Activated CD8-positive, alpha-beta memory T cell treated with anti-CD3 and anti-CD28 coated beads, Interleukin-2, amount 50 U/mL, for 24 hours (primary cell): ENCODE data around the gene ZC3HAV1L.
A peak's percentile ranks its signal among the peaks of the same experiment; 100 is the strongest.
"Not testable (repeated sequence)": the region's sequence is repeated elsewhere in the genome, so short reads cannot be mapped to it uniquely, and the experiment has no call there.

Experiments
- DNase-seq: peaks from one replicate; pipeline ENCODE4 v3.0.0-alpha.2; 2020; ENCODE audit errors: extremely low read depth

Gene ZC3HAV1L

GRCh38 chr7:139035586-139036353 is at the start of gene ZC3HAV1L:
ZC3HAV1L (minus strand) TSS chr7:139036042; CDS start chr7:139036017, 25 bp downstream.
- DNase-seq = no peak

- no peak for DNase-seq
These were observed 48.9 kb upstream of the ZC3HAV1L start for GRCh38 chr7:139084709-139085108.

GRCh38 chr7:139081584-139081983 is 45.7 kb upstream of the ZC3HAV1L start:
- DNase-seq = no peak

- DNase-seq = no peak
These were observed 45.1 kb upstream of the ZC3HAV1L start for GRCh38 chr7:139080905-139081304.

- no peak for DNase-seq
These were observed 44.0 kb upstream of the ZC3HAV1L start for GRCh38 chr7:139079861-139080260.

GRCh38 chr7:139078911-139079310 is 43.1 kb upstream of the ZC3HAV1L start:
- no peak for DNase-seq

GRCh38 chr7:139078399-139078798 is 42.6 kb upstream of the ZC3HAV1L start:
- no peak for DNase-seq

GRCh38 chr7:139077706-139078105 is 41.9 kb upstream of the ZC3HAV1L start:
- not testable (repeated sequence) for DNase-seq

GRCh38 chr7:139075871-139076686 is 40.2 kb upstream of the ZC3HAV1L start:
- no peak for DNase-seq

- peak; percentile 43 for DNase-seq
These were observed 39.3 kb upstream of the ZC3HAV1L start for GRCh38 chr7:139075031-139075652.

GRCh38 chr7:139072796-139073195 is 37.0 kb upstream of the ZC3HAV1L start:
- no peak for DNase-seq

- DNase-seq = no peak
These were observed 35.8 kb upstream of the ZC3HAV1L start for GRCh38 chr7:139071680-139072079.

- DNase-seq = no peak
These were observed 32.9 kb upstream of the ZC3HAV1L start for GRCh38 chr7:139068544-139069399.

- no peak for DNase-seq
These were observed 30.5 kb upstream of the ZC3HAV1L start for GRCh38 chr7:139066315-139066714.

- DNase-seq = no peak
These were observed 29.5 kb upstream of the ZC3HAV1L start for GRCh38 chr7:139065323-139065722.

- no peak for DNase-seq
These were observed 25.6 kb upstream of the ZC3HAV1L start for GRCh38 chr7:139061416-139061815.

GRCh38 chr7:139060695-139061237 is 24.9 kb upstream of the ZC3HAV1L start:
- DNase-seq = no peak

GRCh38 chr7:139059905-139060304 is 24.1 kb upstream of the ZC3HAV1L start:
- no peak for DNase-seq

- no peak for DNase-seq
These were observed 23.1 kb upstream of the ZC3HAV1L start for GRCh38 chr7:139058943-139059342.

GRCh38 chr7:139055674-139056073 is 19.8 kb upstream of the ZC3HAV1L start:
- no peak for DNase-seq

- not testable (repeated sequence) for DNase-seq
These were observed 18.8 kb upstream of the ZC3HAV1L start for GRCh38 chr7:139054656-139055055.
